Adrenal gland (tissue), 12 donors: ENCODE measurements around the gene EFNA4. TPM values are rescaled to one million over a fixed set of nuclear protein-coding genes. Genes with fewer than 3 reads are reported as not detected.

Source experiments
- DNase-seq, 7 donors: peaks; one replicate each; pipeline ENCODE4 v3.0.0-alpha.2; 2019 to 2020
- H3K27ac ChIP-seq, 5 donors: fragments of 200-600 bp; sonication (generic) in 4 of 5; 1 replicate in 3 of 5; 2 replicates in 2 of 5; pipeline versions ENCODE4 v1.5.1 to v1.8.0; 2016 to 2020; ENCODE audit warnings: mild to moderate bottlenecking in 1 of 5
- H3K27me3 ChIP-seq: fragments of 200-600 bp; 2 replicates; pipeline ENCODE4 v1.8.0; 2021
- H3K36me3 ChIP-seq, 2 donors: fragments of 200-600 bp; replicated peaks in 1 of 2; 1 replicate in 1 of 2; 2 replicates in 1 of 2; pipeline versions ENCODE4 v1.5.1 to v1.8.0; 2018 to 2022
- H3K4me1 ChIP-seq, 2 donors: fragments of 200-600 bp; replicated peaks in 1 of 2; 1 replicate in 1 of 2; 2 replicates in 1 of 2; pipeline versions ENCODE4 v1.5.1 to v1.8.0; 2018 to 2021
- H3K4me3 ChIP-seq, 4 donors: fragments of 200-600 bp; sonication (generic) in 3 of 4; one replicate each; pipeline ENCODE4 v1.5.1; 2016 to 2018
- H3K9me3 ChIP-seq, 3 donors: fragments of 200-600 bp; sonication (generic) in 1 of 3; replicated peaks in 1 of 3; 1 replicate in 2 of 3; 2 replicates in 1 of 3; pipeline versions ENCODE4 v1.5.1 to v1.8.0; 2016 to 2021
- POLR2A ChIP-seq, 2 donors: fragments of 450-650 bp; IDR thresholded peaks; one replicate each; pipeline ENCODE4 v1.6.1; 2017; ENCODE audit warnings: antibody characterized with exemption in 2 of 2, mild to moderate bottlenecking in 2 of 2, moderate library complexity in 1 of 2
- WGBS, 4 donors: extraction: QIAGEN DNeasy Blood & Tissue Kit in 2 of 4; methylation state at CpG; one replicate each; pipeline versions ENCODE4 v1.1.5 to v1.1.7; 2013 to 2017; 5-methylcytosine and 5-hydroxymethylcytosine counted together
- intact Hi-C, 2 donors: fragments of 100-400 bp; cut with DNase I; formaldehyde crosslinking; loops; one replicate each; pipeline versions ENCODE4 v1.14.1 to v1.15.0; 2022 to 2023
- polyA plus RNA-seq, 3 donors: library from polyadenylated mRNA; stranded (reverse); fragments of 200-250 nt in 2 of 3; fragments of 350-450 nt in 1 of 3; fragmentation: Illumina TruSeq in 1 of 3; extraction: RNeasy Lipid Tissue Mini Kit (QIAGEN cat#74804) in 1 of 3; gene quantifications; one replicate each; pipeline ENCODE4 v1.2.3, GENCODE V29; 2013 to 2014
- total RNA-seq, 9 donors: library from RNA; depleted of rRNA in 4 of 9; stranded (reverse); fragments of >200 nt in 4 of 9; fragments of 120-200 nt in 1 of 9; fragmentation: NEBNext Ultra II Directional in 1 of 9; extraction: Animal tissue kit (Norgen Biotek cat#: 25700) in 1 of 9; gene quantifications; one replicate each; pipeline versions ENCODE4 v1.1.0 to v1.2.4, GENCODE V29; 2013 to 2023
- TF ChIP-seq, protein P1 (sequence below), 6 experiments: fragments of 450-650 bp in 4 of 6; fragments of 200-600 bp in 2 of 6; sonication (generic) in 1 of 6; IDR thresholded peaks; 1 replicate in 5 of 6; 2 replicates in 1 of 6; pipeline versions ENCODE4 v1.5.1 to v1.8.0; 2016 to 2021; ENCODE audit warnings: antibody characterized with exemption in 6 of 6, mild to moderate bottlenecking in 2 of 6, moderate library complexity in 1 of 6
- donor health status: healthy with polysubstance abuse.
- donor health status: Bipolar disorder and iron deficiency.
- donor health status: DM: yes; HTN: yes; CAD: no.
- donor health status: DM: no; HTN: no; CAD: no.
- donor health status: DM: no; HTN: no; CAD: no.
- donor health status: DM: yes; HTN: yes; CAD: no.

EFNA4 gene
- total and polyA plus RNA-seq, 12 donors: 3.5 to 28.7 (median 12.4) TPM

DNA sequence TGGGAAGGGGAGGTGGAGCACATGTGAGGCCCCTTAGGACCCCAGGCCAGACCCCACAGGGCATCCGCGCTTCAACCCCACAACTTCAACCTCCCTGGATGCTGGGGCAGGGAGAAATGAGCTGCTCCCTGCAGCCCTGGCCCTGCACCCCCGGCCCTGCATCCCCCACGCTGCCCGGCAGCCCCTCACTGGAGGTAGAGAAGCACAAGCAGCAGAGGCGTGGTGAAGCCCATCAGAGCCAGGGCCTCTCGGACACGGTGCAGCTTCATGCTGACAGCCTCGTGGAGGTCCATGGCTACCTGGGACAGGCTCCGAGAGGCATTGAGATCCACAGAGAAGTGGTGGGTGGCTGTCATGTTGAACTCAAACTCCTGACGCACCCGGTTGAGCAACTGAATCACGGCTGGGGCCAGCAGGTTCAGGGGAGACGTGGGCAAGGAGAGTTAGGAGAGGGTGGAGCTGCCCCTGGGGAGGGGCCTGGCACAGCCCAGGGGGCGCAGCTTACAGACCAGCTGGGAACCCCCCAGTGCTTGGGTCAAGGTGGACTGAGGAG lies 33.2 kb upstream of the EFNA4 start:
- TF ChIP-seq POLR2A (IDR thresholded peaks at IDR 0.05): no peak
- TF ChIP-seq, protein P1, sequence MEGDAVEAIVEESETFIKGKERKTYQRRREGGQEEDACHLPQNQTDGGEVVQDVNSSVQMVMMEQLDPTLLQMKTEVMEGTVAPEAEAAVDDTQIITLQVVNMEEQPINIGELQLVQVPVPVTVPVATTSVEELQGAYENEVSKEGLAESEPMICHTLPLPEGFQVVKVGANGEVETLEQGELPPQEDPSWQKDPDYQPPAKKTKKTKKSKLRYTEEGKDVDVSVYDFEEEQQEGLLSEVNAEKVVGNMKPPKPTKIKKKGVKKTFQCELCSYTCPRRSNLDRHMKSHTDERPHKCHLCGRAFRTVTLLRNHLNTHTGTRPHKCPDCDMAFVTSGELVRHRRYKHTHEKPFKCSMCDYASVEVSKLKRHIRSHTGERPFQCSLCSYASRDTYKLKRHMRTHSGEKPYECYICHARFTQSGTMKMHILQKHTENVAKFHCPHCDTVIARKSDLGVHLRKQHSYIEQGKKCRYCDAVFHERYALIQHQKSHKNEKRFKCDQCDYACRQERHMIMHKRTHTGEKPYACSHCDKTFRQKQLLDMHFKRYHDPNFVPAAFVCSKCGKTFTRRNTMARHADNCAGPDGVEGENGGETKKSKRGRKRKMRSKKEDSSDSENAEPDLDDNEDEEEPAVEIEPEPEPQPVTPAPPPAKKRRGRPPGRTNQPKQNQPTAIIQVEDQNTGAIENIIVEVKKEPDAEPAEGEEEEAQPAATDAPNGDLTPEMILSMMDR (IDR thresholded peaks at IDR 0.05): no peak
- Histone ChIP-seq H3K4me1 (no peaks in the 10 kb centered on the region), H3K27ac (no peak overlapping the region), H3K9me3 (no peaks in the 10 kb centered on the region), H3K36me3 (no peaks in the 10 kb centered on the region), H3K4me3 (no peak overlapping the region), H3K27me3 (no peaks in the 10 kb centered on the region)
- DNase-seq: no peak
- intact Hi-C loops: no loop called here
- 87 to 93% (median 90%) methylated on average over 7 to 15 of the region's 15 CpGs for WGBS, 4 donors

GRCh38 chr1:155030899-155031298 lies 32.6 kb upstream of the EFNA4 start:
- no peak for TF ChIP-seq POLR2A (IDR thresholded peaks at IDR 0.05)
- TF ChIP-seq, protein P1 (IDR thresholded peaks at IDR 0.05): no peak
- WGBS, 4 donors: 82 to 95% (median 90%) methylated on average over 9 to 11 of the region's 11 CpGs
- no peak for DNase-seq
- Histone ChIP-seq H3K4me3 (no peak overlapping the region), H3K36me3 (no peaks in the 10 kb centered on the region), H3K9me3 (no peaks in the 10 kb centered on the region), H3K27me3 (no peaks in the 10 kb centered on the region), H3K27ac (no peak overlapping the region), H3K4me1 (no peaks in the 10 kb centered on the region)
- intact Hi-C loops: no loop called here

- Histone ChIP-seq H3K36me3 (no peaks in the 10 kb centered on the region), H3K27me3 (no peaks in the 10 kb centered on the region), H3K4me1 (no peaks in the 10 kb centered on the region), H3K27ac (no peak overlapping the region), H3K9me3 (no peaks in the 10 kb centered on the region), H3K4me3 (no peak overlapping the region)
- no peak for TF ChIP-seq POLR2A (IDR thresholded peaks at IDR 0.05)
- TF ChIP-seq, protein P1 (IDR thresholded peaks at IDR 0.05): no peak
- WGBS, 4 donors: 90 to 98% (median 91%) methylated on average over 12 of the region's 12 CpGs
- no peak for DNase-seq
- intact Hi-C loops: no loop called here
Measured at GRCh38 chr1:155032886-155033285, 30.7 kb upstream of the EFNA4 start.

DNA sequence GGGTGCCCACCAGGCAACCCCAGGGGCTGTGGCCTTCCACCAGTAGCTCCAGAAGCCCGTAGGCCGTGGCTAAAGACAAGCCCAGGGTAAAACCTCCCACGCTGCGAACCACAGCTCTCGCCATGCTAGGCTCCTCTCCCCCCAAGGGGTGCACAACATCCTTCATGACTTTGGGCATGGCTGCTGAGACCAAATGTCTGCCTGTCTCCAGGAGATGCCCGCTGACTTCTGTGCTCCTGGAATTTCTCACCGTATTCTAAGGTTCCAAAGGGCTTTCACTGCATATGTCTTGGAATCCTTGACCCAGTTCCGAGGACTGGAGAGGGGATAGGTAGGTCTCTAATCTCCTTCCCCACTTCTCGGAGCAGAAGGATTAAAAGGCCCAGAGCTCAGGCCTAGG lies 30.0 kb upstream of the EFNA4 start, which contains the start of the genes DCST1 and DCST2:
Gene DCST1, plus strand, starts transcription at position 301 of the 400 bp plus-strand sequence. CDS start 213 bp downstream, outside the sequence.
Gene DCST2, minus strand, starts transcription at position 258 of the 400 bp plus-strand sequence. Its CDS starts 80 bp downstream, at position 178.
- no peak within 1 kb of the TSS for H3K4me3 ChIP-seq
- 95 to 98% (median 96%) methylated on average over 4 to 9 of the region's 9 CpGs for WGBS, 4 donors
- no peak for DNase-seq
- intact Hi-C loops: no loop called here
- no peaks in the 10 kb centered on the region for H3K4me1 ChIP-seq
- TF ChIP-seq, protein P1 (IDR thresholded peaks at IDR 0.05): no peak
- TF ChIP-seq POLR2A (IDR thresholded peaks at IDR 0.05): no peak
- H3K36me3 ChIP-seq: no peaks in the 10 kb centered on the region
- no peaks in the 10 kb centered on the region for H3K9me3 ChIP-seq
- H3K27me3 ChIP-seq: no peaks in the 10 kb centered on the region
- no peak within 1 kb of the TSS for H3K27ac ChIP-seq
